Natural killer cell (primary cell): Measurements from ENCODE around the gene RAB13. TPM values are rescaled to one million over a fixed set of nuclear protein-coding genes. Genes with fewer than 3 reads are reported as not detected.

Experiments
- ATAC-seq, 3 donors: fragments of 150-1000 bp in 2 of 3; fragments of 200-7000 bp in 1 of 3; cut with Tn5 transposase; 1 replicate in 1 of 3; 2 replicates in 2 of 3; pipeline ENCODE4 v1.10.0; 2021; ENCODE audit warnings: mild to moderate bottlenecking in 2 of 3, moderate library complexity in 2 of 3
- DNase-seq, 2 donors: peaks; one replicate each; pipeline versions ENCODE4 v3.0.0 to v3.0.0-alpha.2; 2013 to 2021; ENCODE audit warnings: mixed read lengths in 1 of 2
- H3K27ac ChIP-seq: one replicate; pipeline ENCODE4 v1.5.1; 2013; ENCODE audit warnings: mild to moderate bottlenecking, low read length
- H3K27me3 ChIP-seq: one replicate; pipeline ENCODE4 v1.6.1; 2013; ENCODE audit warnings: low read length; ENCODE audit not compliant: control insufficient read depth, insufficient read depth
- H3K36me3 ChIP-seq: one replicate; pipeline ENCODE4 v1.6.1; 2013; ENCODE audit warnings: low read length; ENCODE audit not compliant: control insufficient read depth, insufficient read depth
- H3K4me1 ChIP-seq: one replicate; pipeline ENCODE4 v1.6.1; 2013; ENCODE audit warnings: low read length; ENCODE audit not compliant: control insufficient read depth, insufficient read depth
- H3K4me3 ChIP-seq: one replicate; pipeline ENCODE4 v1.5.1; 2013; ENCODE audit warnings: low read length
- H3K9me3 ChIP-seq: one replicate; pipeline ENCODE4 v1.6.1; 2013; ENCODE audit warnings: low read length; ENCODE audit not compliant: control insufficient read depth, insufficient read depth
- H3K27ac Mint-ChIP-seq, 2 donors: one replicate each; pipeline ENCODE4 v1.8.0; 2022; ENCODE audit warnings: mild to moderate bottlenecking in 2 of 2, mixed read lengths in 2 of 2, moderate library complexity in 1 of 2
- H3K27me3 Mint-ChIP-seq, 2 donors: one replicate each; pipeline ENCODE4 v1.8.0; 2022; ENCODE audit warnings: low read depth in 2 of 2, mixed read lengths in 2 of 2
- H3K36me3 Mint-ChIP-seq: one replicate; pipeline ENCODE4 v1.8.0; 2022; ENCODE audit warnings: mixed read lengths
- H3K4me1 Mint-ChIP-seq, 2 donors: one replicate each; pipeline ENCODE4 v1.8.0; 2022; ENCODE audit warnings: mixed read lengths in 2 of 2
- H3K4me3 Mint-ChIP-seq: one replicate; pipeline ENCODE4 v1.8.0; 2022; ENCODE audit warnings: mild to moderate bottlenecking, moderate library complexity, mixed read lengths
- H3K9me3 Mint-ChIP-seq, 2 donors: one replicate each; pipeline ENCODE4 v1.8.0; 2022; ENCODE audit warnings: mixed read lengths in 2 of 2
- WGBS: methylation state at CpG from one replicate; pipeline ENCODE4 v1.1.7; 2013; ENCODE audit warnings: missing lambda C conversion rate; ENCODE audit not compliant: insufficient coverage; 5-methylcytosine and 5-hydroxymethylcytosine counted together
- intact Hi-C: fragments of 100-400 bp; cut with micrococcal nuclease; formaldehyde crosslinking; loops from one replicate; pipeline ENCODE4 v1.14.2; 2022
- total RNA-seq, 4 donors: library from RNA; stranded (reverse); fragments of 120-200 nt in 1 of 4; gene quantifications; one replicate each; pipeline versions ENCODE4 v1.2.3 to v1.2.4, GENCODE V29; 2013 to 2022
- TF ChIP-seq, protein P1 (sequence below): fragments of 200-600 bp; IDR thresholded peaks from one replicate; pipeline ENCODE4 v1.8.0; 2022; ENCODE audit warnings: antibody characterized with exemption

The RAB13 gene
- total RNA-seq, 3 donors from 2014 or later (not counting 1 experiment from before 2014, with no cell fraction given) = 0.25 to 0.73 TPM; not detected in 1

DNA sequence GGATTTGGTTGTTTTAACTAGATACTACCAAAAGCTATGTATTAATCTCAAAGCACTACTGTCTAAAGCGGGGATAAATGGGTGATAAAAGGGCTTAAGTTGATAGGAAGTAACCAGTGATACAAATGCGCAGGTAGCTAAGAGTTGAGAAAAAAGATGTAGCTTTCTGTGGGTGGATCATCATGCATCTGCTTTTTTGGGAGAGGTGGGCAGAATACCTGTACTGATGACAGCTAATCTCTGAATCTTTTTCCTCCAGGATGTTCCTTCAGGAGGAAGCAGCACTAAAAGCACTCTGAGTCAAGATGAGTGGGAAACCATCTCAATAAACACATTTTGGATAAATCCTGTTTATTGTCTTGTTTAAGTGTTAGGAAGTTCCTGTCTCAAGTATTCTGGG lies 5.7 kb upstream of the RAB13 start:
- H3K27ac Mint-ChIP-seq = peak overlapping the region; percentile 98 to 99

DNA sequence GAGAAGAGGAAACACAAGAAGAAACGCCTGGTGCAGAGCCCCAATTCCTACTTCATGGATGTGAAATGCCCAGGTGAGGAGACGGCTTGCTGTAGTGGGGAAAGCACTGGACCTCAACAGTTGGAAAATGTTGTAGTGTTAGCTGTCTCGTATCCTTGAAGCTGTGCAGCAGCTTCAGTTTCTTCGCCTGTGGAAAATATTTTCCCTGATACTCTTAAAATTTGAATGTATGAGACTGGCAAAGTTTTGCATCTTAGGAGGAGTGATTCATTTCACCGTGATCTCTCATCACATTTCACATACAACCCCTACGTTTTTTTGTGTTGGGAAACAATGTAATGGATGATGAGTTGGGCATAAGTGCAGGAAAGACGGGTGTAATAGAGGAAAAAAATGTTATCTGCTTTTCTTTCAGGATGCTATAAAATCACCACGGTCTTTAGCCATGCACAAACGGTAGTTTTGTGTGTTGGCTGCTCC lies 5.1 kb upstream of the RAB13 start:
- DNase-seq (no peak), ATAC-seq (no peak)
- WGBS = 15% methylated on average over 6 of the region's 9 CpGs

More for the DNA sequence above, 5.7 kb upstream of the RAB13 start:
- Mint-ChIP-seq H3K4me3 (peak overlapping the region; percentile 94), H3K9me3 (no peaks in the 10 kb centered on the region), H3K27me3 (no peaks in the 10 kb centered on the region), H3K4me1 (peaks cover 39 to 41% of the 10 kb centered on the region in 2 donors), H3K36me3 (peaks cover 24% of the 10 kb centered on the region)
- Histone ChIP-seq H3K36me3 (peaks cover 30% of the 10 kb centered on the region), H3K9me3 (no peaks in the 10 kb centered on the region), H3K4me1 (peaks cover 36% of the 10 kb centered on the region), H3K27ac (peak overlapping the region; percentile 95), H3K4me3 (peak overlapping the region; percentile 84), H3K27me3 (no peaks in the 10 kb centered on the region)
- WGBS = 73% methylated on average over 2 of the region's 2 CpGs
- no peak for ATAC-seq
- TF ChIP-seq, protein P1, sequence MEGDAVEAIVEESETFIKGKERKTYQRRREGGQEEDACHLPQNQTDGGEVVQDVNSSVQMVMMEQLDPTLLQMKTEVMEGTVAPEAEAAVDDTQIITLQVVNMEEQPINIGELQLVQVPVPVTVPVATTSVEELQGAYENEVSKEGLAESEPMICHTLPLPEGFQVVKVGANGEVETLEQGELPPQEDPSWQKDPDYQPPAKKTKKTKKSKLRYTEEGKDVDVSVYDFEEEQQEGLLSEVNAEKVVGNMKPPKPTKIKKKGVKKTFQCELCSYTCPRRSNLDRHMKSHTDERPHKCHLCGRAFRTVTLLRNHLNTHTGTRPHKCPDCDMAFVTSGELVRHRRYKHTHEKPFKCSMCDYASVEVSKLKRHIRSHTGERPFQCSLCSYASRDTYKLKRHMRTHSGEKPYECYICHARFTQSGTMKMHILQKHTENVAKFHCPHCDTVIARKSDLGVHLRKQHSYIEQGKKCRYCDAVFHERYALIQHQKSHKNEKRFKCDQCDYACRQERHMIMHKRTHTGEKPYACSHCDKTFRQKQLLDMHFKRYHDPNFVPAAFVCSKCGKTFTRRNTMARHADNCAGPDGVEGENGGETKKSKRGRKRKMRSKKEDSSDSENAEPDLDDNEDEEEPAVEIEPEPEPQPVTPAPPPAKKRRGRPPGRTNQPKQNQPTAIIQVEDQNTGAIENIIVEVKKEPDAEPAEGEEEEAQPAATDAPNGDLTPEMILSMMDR = no peak
- intact Hi-C loops = loop anchor here (2.0 to 5.0 kb wide), 3 partner anchors 15 to 360 kb away; partner anchors contain the start of genes CHTOP, GATAD2B and JTB
- no peak for DNase-seq

DNA sequence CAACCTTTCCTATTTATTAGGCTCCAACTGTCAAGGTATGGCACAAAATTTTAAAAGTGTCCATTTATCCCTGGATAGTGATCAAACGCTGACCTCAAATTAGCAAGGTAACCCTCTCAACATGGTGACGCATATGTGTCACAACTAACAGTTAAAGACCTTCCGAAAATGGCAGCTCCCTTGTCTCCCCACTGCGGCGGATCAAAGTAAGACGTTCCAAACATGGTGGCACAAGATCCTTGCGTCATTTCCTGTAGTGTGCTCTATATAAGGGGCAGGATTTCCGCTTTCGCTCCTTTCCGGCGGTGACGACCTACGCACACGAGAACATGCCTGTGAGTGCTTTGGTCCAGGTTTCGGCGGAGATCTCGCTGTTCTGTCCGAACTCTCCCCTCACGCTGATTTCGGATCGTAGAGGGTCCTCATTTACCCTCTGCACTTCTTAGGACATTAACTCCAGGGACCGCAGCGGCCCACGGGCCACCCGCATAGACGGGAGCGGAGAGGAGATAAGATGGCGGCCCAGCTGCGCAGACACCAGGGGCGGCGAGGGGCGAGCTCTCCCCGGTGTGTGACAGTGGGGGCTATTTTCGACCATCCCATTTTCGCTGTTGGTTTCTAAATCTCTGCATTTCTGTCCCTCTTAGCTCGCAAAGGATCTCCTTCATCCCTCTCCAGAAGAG lies 4.5 kb upstream of the RAB13 start, which contains the start of gene RPS27:
TSS of gene RPS27 (plus strand) at position 295 of the 683 bp plus-strand sequence. CDS start at position 330, 35 bp downstream.
- H3K27me3 ChIP-seq = peaks cover 2% of the 10 kb centered on the region
- TF ChIP-seq, protein P1 = no peak
- peaks cover 21% of the 10 kb centered on the region for H3K36me3 Mint-ChIP-seq
- peak within 1 kb of the TSS; percentile 94 for H3K4me3 Mint-ChIP-seq
- WGBS = under 1% methylated on average over 33 of the region's 36 CpGs
- DNase-seq (peak; percentile 85 to 98), ATAC-seq (peak; percentile 88 to 95 (median 89))
- peaks cover 29% of the 10 kb centered on the region for H3K36me3 ChIP-seq
- H3K27ac ChIP-seq = peak within 1 kb of the TSS; percentile 95
- H3K27me3 Mint-ChIP-seq = peaks cover 5 to 7% of the 10 kb centered on the region in 2 donors
- peak within 1 kb of the TSS; percentile 84 for H3K4me3 ChIP-seq
- intact Hi-C loops = loop anchor here (1.0 to 5.0 kb wide), 6 partner anchors 14 to 358 kb away; partner anchors contain the start of genes CHTOP, CREB3L4, GATAD2B and HAX1
- peaks cover 43% of the 10 kb centered on the region for H3K4me1 ChIP-seq
- peaks cover 47 to 48% of the 10 kb centered on the region in 2 donors for H3K4me1 Mint-ChIP-seq
- peak within 1 kb of the TSS; percentile 98 to 99 for H3K27ac Mint-ChIP-seq
- no peaks in the 10 kb centered on the region for H3K9me3 Mint-ChIP-seq
- no peaks in the 10 kb centered on the region for H3K9me3 ChIP-seq

More for the DNA sequence above, 5.1 kb upstream of the RAB13 start:
- H3K36me3 Mint-ChIP-seq = peaks cover 24% of the 10 kb centered on the region
- no peaks in the 10 kb centered on the region for H3K9me3 Mint-ChIP-seq
- Histone ChIP-seq H3K27ac (peak overlapping the region; percentile 95), H3K27me3 (no peaks in the 10 kb centered on the region), H3K9me3 (no peaks in the 10 kb centered on the region), H3K4me3 (peak overlapping the region; percentile 84), H3K36me3 (peaks cover 30% of the 10 kb centered on the region), H3K4me1 (peaks cover 37% of the 10 kb centered on the region)
- TF ChIP-seq, protein P1 = no peak
- H3K27ac Mint-ChIP-seq = peak overlapping the region; percentile 98 to 99
- intact Hi-C loops = loop anchor here (2.0 to 5.0 kb wide), 3 partner anchors 14 to 359 kb away; partner anchors contain the start of genes CHTOP, GATAD2B and JTB
- H3K4me1 Mint-ChIP-seq = peaks cover 45 to 47% of the 10 kb centered on the region in 2 donors
- H3K27me3 Mint-ChIP-seq = peaks cover 0 to 3% of the 10 kb centered on the region in 2 donors
- peak overlapping the region; percentile 94 for H3K4me3 Mint-ChIP-seq
